Cardiac fibroblast (primary cell): ENCODE results near the gene NABP1.

Experiments used
- DNase-seq, 2 donors: peaks; one replicate each; pipeline versions ENCODE4 v3.0.0 to v3.0.0-alpha.2; 2010; ENCODE audit warnings: low read depth in 2 of 2
- H3K4me3 ChIP-seq, 2 donors: replicated peaks in 1 of 2; 1 replicate in 1 of 2; 2 replicates in 1 of 2; pipeline ENCODE4 v1.5.1; 2011; ENCODE audit warnings: low read depth in 2 of 2, low read length in 2 of 2, mild to moderate bottlenecking in 2 of 2, moderate library complexity in 1 of 2
- CTCF ChIP-seq: IDR thresholded peaks from one replicate; pipeline ENCODE4 v1.5.1; 2011; ENCODE audit warnings: low read depth, mild to moderate bottlenecking, low read length, inconsistent platforms

The NABP1 gene

GRCh38 chr2:191659198-191659597, 18.7 kb upstream of the NABP1 start:
- no peak overlapping the region for H3K4me3 ChIP-seq
- TF ChIP-seq CTCF = no peak
- DNase-seq = no peak

GRCh38 chr2:191660575-191660974, 17.4 kb upstream of the NABP1 start:
- DNase-seq = no peak
- TF ChIP-seq CTCF = no peak
- H3K4me3 ChIP-seq = no peak overlapping the region

GRCh38 chr2:191661097-191661924, 16.6 kb upstream of the NABP1 start:
- H3K4me3 ChIP-seq = no peak overlapping the region
- DNase-seq = no peak
- no peak for TF ChIP-seq CTCF

- peak; percentile 60 to 76 for DNase-seq
Measured at GRCh38 chr2:191664823-191665677, 12.9 kb upstream of the NABP1 start.

GRCh38 chr2:191666226-191666625, 11.7 kb upstream of the NABP1 start:
- DNase-seq = no peak
- H3K4me3 ChIP-seq = no peak overlapping the region
- no peak for TF ChIP-seq CTCF

More at GRCh38 chr2:191664823-191665677, 12.9 kb upstream of the NABP1 start:
- TF ChIP-seq CTCF = no peak
- no peak overlapping the region for H3K4me3 ChIP-seq

- no peak for TF ChIP-seq CTCF
- peak in 1 of 2 donors; percentile 55 for DNase-seq
Measured at GRCh38 chr2:191666732-191667131, 11.2 kb upstream of the NABP1 start.

More at GRCh38 chr2:191666732-191667131, 11.2 kb upstream of the NABP1 start:
- no peak overlapping the region for H3K4me3 ChIP-seq
